Activated CD4-positive, alpha-beta T cell treated with anti-CD3 and anti-CD28 coated beads, Interleukin-2, amount 10 ng/mL, durations not matched to agents 7 days and 5 days (primary cell): ENCODE results near the gene OR2A7. TPM values are rescaled to one million over a fixed set of nuclear protein-coding genes. Genes with fewer than 3 reads are reported as not detected.
"Not testable (repeated sequence)": the region's sequence is repeated elsewhere in the genome, so short reads cannot be mapped to it uniquely, and the experiment has no call there.

Experiments
- CTCF ChIA-PET: fragments of 350-600 bp; sonication (Branson Sonifier 250); formaldehyde crosslinking; loops from one replicate; lab custom pipeline; 2021; ENCODE audit warnings: antibody characterized with exemption; lab: Charles Lee
- POLR2A ChIA-PET: fragments of 350-600 bp; sonication (Branson Sonifier 250); formaldehyde crosslinking; loops from one replicate; lab custom pipeline; 2021; ENCODE audit warnings: antibody characterized with exemption; lab: Charles Lee
- DNase-seq: peaks from one replicate; pipeline ENCODE4 v3.0.0-alpha.2; 2020
- H3K27ac Mint-ChIP-seq: one replicate; pipeline ENCODE4 v1.8.0; 2021; ENCODE audit warnings: mild to moderate bottlenecking, moderate library complexity, mixed read lengths
- H3K27me3 Mint-ChIP-seq: one replicate; pipeline ENCODE4 v1.8.0; 2021; ENCODE audit warnings: mixed read lengths
- H3K36me3 Mint-ChIP-seq: one replicate; pipeline ENCODE4 v1.8.0; 2021; ENCODE audit warnings: low read depth, mixed read lengths
- H3K4me1 Mint-ChIP-seq: one replicate; pipeline ENCODE4 v1.8.0; 2021; ENCODE audit warnings: mixed read lengths
- H3K4me3 Mint-ChIP-seq: one replicate; pipeline ENCODE4 v1.8.0; 2021; ENCODE audit warnings: mild to moderate bottlenecking, moderate library complexity, mixed read lengths
- H3K9me3 Mint-ChIP-seq: one replicate; pipeline ENCODE4 v1.8.0; 2021; ENCODE audit warnings: mixed read lengths
- total RNA-seq, 2 experiments: library from RNA; stranded (reverse); gene quantifications; one replicate each; pipeline ENCODE4 v1.2.3, GENCODE V29; 2021

Gene OR2A7
- total RNA-seq, 2 experiments from 2014 or later: 3.5 to 4.8 TPM

- DNase-seq, H3K9me3 Mint-ChIP-seq, H3K27ac Mint-ChIP-seq, POLR2A ChIA-PET, H3K36me3 Mint-ChIP-seq, H3K27me3 Mint-ChIP-seq, CTCF ChIA-PET, H3K4me3 Mint-ChIP-seq, H3K4me1 Mint-ChIP-seq: not testable (repeated sequence)
Measured at GRCh38 chr7:144238530-144239082, 26.0 kb downstream of the OR2A7 start.

- H3K36me3 Mint-ChIP-seq, H3K4me3 Mint-ChIP-seq, H3K27ac Mint-ChIP-seq, DNase-seq, CTCF ChIA-PET, H3K4me1 Mint-ChIP-seq, H3K9me3 Mint-ChIP-seq, H3K27me3 Mint-ChIP-seq, POLR2A ChIA-PET: not testable (repeated sequence)
Measured at GRCh38 chr7:144233039-144233438, 31.6 kb downstream of the OR2A7 start.

- CTCF ChIA-PET, H3K4me3 Mint-ChIP-seq, H3K27ac Mint-ChIP-seq, DNase-seq, H3K9me3 Mint-ChIP-seq, POLR2A ChIA-PET, H3K4me1 Mint-ChIP-seq, H3K27me3 Mint-ChIP-seq, H3K36me3 Mint-ChIP-seq: not testable (repeated sequence)
Measured at GRCh38 chr7:144231027-144231426, 33.6 kb downstream of the OR2A7 start.

GRCh38 chr7:144228810-144229209 lies 35.8 kb downstream of the OR2A7 start:
- CTCF ChIA-PET, H3K9me3 Mint-ChIP-seq, H3K27me3 Mint-ChIP-seq, H3K27ac Mint-ChIP-seq, DNase-seq, H3K4me1 Mint-ChIP-seq, H3K36me3 Mint-ChIP-seq, H3K4me3 Mint-ChIP-seq, POLR2A ChIA-PET: not testable (repeated sequence)

GRCh38 chr7:144226866-144227265 lies 37.7 kb downstream of the OR2A7 start:
- DNase-seq, H3K36me3 Mint-ChIP-seq, H3K4me3 Mint-ChIP-seq, H3K27me3 Mint-ChIP-seq, H3K27ac Mint-ChIP-seq, H3K4me1 Mint-ChIP-seq, H3K9me3 Mint-ChIP-seq, POLR2A ChIA-PET, CTCF ChIA-PET: not testable (repeated sequence)

- H3K9me3 Mint-ChIP-seq, H3K27me3 Mint-ChIP-seq, H3K36me3 Mint-ChIP-seq, DNase-seq, H3K4me1 Mint-ChIP-seq, H3K4me3 Mint-ChIP-seq, CTCF ChIA-PET, H3K27ac Mint-ChIP-seq, POLR2A ChIA-PET: not testable (repeated sequence)
Measured at GRCh38 chr7:144223675-144224074, 40.9 kb downstream of the OR2A7 start.

- H3K27me3 Mint-ChIP-seq, CTCF ChIA-PET, H3K4me1 Mint-ChIP-seq, H3K36me3 Mint-ChIP-seq, DNase-seq, H3K4me3 Mint-ChIP-seq, POLR2A ChIA-PET, H3K9me3 Mint-ChIP-seq, H3K27ac Mint-ChIP-seq: not testable (repeated sequence)
Measured at GRCh38 chr7:144220531-144220930, 44.1 kb downstream of the OR2A7 start.

- H3K27ac Mint-ChIP-seq, H3K9me3 Mint-ChIP-seq, H3K27me3 Mint-ChIP-seq, H3K4me1 Mint-ChIP-seq, POLR2A ChIA-PET, DNase-seq, H3K36me3 Mint-ChIP-seq, H3K4me3 Mint-ChIP-seq: not testable (repeated sequence)
- CTCF ChIA-PET: interaction anchor here (0.6 kb wide), 1 partner anchor 113 kb away, joined by 3 read pairs; no protein-coding TSS in a partner anchor
Measured at GRCh38 chr7:144219149-144219548, 45.4 kb downstream of the OR2A7 start.

- DNase-seq, H3K27me3 Mint-ChIP-seq, H3K27ac Mint-ChIP-seq, H3K9me3 Mint-ChIP-seq, H3K4me3 Mint-ChIP-seq, POLR2A ChIA-PET, H3K4me1 Mint-ChIP-seq, H3K36me3 Mint-ChIP-seq: not testable (repeated sequence)
- CTCF ChIA-PET: interaction anchor here (0.6 kb wide), 1 partner anchor 113 kb away, joined by 3 read pairs; no protein-coding TSS in a partner anchor
Measured at GRCh38 chr7:144218581-144218980, 46.0 kb downstream of the OR2A7 start.

GRCh38 chr7:144217200-144217599 lies 47.4 kb downstream of the OR2A7 start:
- H3K27me3 Mint-ChIP-seq, DNase-seq, H3K4me1 Mint-ChIP-seq, H3K36me3 Mint-ChIP-seq, H3K4me3 Mint-ChIP-seq, H3K9me3 Mint-ChIP-seq, POLR2A ChIA-PET, H3K27ac Mint-ChIP-seq, CTCF ChIA-PET: not testable (repeated sequence)

Other genes starting within 250 kb of the OR2A7 start
- not detected for gene OR2A5, start 215.8 kb downstream of the OR2A7 start, total RNA-seq
- gene OR2A25, start 195.0 kb downstream of the OR2A7 start, total RNA-seq: not detected
- not detected for gene OR2A12, start 178.5 kb downstream of the OR2A7 start, total RNA-seq
- not detected for gene OR2A2, start 155.2 kb downstream of the OR2A7 start, total RNA-seq
- not detected for gene OR2A14, start 141.6 kb downstream of the OR2A7 start, total RNA-seq
- 1 to 10 TPM; 1.4 to 1.8 TPM for gene CTAGE4, start 81.3 kb downstream of the OR2A7 start, total RNA-seq
- 1 to 10 TPM; 4.2 TPM for gene ARHGEF35, start 69.0 kb downstream of the OR2A7 start, total RNA-seq
- under 1 TPM in 1 of 2 experiments, not detected in 1; 0.04 TPM for gene OR2A42, start 25.2 kb downstream of the OR2A7 start, total RNA-seq
- 1 to 10 TPM in 1 of 2 experiments, under 1 TPM in 1; 0.97 to 1.6 TPM for gene CTAGE8, start 4.5 kb upstream of the OR2A7 start, total RNA-seq
- under 1 TPM; 0.06 to 0.17 TPM for gene OR2A1, start 47.6 kb upstream of the OR2A7 start, total RNA-seq
- gene ARHGEF5, start 90.6 kb upstream of the OR2A7 start, total RNA-seq: 10 to 100 TPM; 11.0 to 13.1 TPM
- gene NOBOX, start 138.9 kb upstream of the OR2A7 start, total RNA-seq: not detected